SK-N-MC (cell line): ENCODE measurements around the gene PTN.

ENCODE experiments used
- EZH2 ChIP-seq: fragments of 200-600 bp; sonication (generic); IDR thresholded peaks from one replicate; pipeline ENCODE4 v1.6.1; 2017; ENCODE audit warnings: antibody characterized with exemption
- POLR2AphosphoS5 ChIP-seq: IDR thresholded peaks from 2 replicates; pipeline ENCODE4 v1.6.1; 2012; ENCODE audit warnings: mild to moderate bottlenecking, low read depth, low read length, borderline replicate concordance

- TF ChIP-seq POLR2AphosphoS5, result no peak
- TF ChIP-seq EZH2, result no peak
Measured at GRCh38 chr7:137304165-137304564, 39.4 kb downstream of the PTN start.
